HG03103 (cell line): ENCODE measurements around the gene ZNF407.

Experiments
- ATAC-seq: cut with Tn5 transposase; IDR thresholded peaks from one replicate; pipeline ENCODE4 v1.9.1; 2021; ENCODE audit warnings: low read depth; ENCODE audit not compliant: unreplicated experiment

ZNF407 gene

GRCh38 chr18:75063196-75063595 lies 465.5 kb downstream of the ZNF407 start:
- ATAC-seq = no peak

DNA sequence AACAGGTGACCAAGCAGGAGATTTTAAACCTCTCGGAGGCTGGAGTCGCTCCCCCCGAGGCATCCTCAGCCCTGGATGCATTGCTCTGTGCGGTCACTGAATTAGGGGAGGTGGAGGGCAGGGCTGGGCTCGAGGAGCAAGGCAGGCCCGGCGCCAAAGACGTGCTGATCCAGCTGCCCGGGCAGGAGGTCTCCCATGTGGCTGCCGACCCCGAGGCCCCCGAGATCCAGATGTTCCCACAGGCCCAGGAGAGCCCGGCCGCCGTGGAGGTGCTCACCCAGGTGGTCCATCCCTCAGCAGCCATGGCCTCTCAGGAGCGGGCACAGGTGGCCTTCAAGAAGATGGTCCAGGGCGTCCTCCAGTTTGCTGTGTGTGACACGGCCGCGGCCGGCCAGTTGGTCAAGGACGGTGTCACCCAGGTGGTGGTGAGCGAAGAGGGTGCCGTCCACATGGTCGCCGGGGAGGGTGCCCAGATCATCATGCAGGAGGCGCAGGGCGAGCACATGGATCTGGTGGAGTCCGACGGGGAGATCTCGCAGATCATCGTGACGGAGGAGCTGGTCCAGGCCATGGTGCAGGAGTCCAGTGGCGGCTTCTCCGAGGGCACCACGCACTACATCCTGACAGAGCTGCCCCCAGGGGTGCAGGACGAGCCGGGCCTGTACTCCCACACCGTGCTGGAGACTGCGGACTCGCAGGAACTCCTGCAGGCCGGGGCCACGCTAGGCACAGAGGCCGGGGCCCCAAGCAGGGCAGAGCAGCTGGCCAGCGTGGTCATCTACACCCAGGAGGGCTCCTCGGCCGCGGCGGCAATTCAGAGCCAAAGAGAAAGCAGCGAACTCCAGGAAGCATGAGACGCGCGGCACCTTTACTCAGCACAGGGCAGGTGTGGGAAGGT lies 466.2 kb downstream of the ZNF407 start:
- no peak for ATAC-seq

GRCh38 chr18:75064513-75064905 lies 466.8 kb downstream of the ZNF407 start:
- no peak for ATAC-seq

GRCh38 chr18:75065251-75066000 lies 467.8 kb downstream of the ZNF407 start:
- no peak for ATAC-seq

DNA sequence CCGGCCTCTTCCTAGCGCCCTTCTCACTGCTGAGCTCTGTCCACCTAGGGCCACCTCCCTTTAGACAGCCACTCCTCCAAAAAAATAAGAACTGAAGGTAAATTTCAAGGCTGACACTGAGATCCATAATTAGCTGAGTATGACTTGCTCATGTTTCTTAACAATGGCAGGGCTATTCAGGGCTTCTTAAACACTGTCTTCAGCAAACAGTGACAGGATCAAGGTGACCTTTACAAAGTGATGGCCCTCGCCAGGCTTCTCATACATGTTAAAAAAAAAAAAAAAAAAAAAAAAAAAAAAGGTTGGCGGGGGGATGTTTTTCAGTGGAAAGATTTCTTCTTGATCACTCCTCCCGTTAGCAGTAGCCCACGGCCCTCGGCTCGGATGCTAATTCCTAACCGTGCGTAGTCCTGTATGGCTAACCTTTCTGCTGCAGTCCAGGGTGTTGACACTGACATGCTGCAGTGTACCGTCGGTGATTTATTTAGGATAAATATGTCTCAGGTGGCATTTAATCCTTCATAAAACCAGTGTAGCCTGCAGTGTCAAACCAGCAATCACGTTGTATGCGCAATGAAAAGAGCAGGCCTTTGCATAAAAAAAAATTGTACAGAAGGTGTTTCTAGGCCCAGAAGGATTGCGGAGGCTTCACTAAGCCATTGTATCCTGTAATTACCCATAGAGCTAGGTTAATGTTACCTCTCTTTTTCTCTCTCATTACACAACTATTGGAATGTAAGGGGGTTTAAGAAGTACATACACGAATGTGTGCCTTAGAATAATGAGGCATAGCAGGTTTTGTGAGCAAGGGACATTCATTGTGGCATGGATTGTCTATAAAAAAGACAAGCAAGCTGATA lies 468.6 kb downstream of the ZNF407 start:
- no peak for ATAC-seq

DNA sequence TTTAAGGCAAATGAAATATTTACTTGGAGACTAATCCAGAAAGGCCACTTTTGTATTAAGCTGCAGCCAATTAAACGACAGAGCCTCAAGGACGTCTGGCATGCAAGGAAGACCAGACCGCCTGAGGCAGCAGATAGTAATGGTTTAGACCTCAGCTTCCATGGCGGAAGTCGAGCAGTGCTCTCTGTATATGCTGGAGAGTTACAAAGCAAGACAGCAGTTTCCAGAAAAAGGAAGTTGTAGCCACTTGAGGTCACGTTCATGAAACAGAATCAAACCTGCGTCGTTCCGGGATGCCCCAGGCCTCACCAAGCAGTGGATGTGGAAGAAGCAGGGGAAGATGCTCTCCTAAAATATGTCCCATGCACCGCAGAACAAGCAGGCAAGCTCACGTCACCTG lies 469.3 kb downstream of the ZNF407 start:
- ATAC-seq = no peak

- no peak for ATAC-seq
Observed at GRCh38 chr18:75067996-75068645, 470.5 kb downstream of the ZNF407 start.

DNA sequence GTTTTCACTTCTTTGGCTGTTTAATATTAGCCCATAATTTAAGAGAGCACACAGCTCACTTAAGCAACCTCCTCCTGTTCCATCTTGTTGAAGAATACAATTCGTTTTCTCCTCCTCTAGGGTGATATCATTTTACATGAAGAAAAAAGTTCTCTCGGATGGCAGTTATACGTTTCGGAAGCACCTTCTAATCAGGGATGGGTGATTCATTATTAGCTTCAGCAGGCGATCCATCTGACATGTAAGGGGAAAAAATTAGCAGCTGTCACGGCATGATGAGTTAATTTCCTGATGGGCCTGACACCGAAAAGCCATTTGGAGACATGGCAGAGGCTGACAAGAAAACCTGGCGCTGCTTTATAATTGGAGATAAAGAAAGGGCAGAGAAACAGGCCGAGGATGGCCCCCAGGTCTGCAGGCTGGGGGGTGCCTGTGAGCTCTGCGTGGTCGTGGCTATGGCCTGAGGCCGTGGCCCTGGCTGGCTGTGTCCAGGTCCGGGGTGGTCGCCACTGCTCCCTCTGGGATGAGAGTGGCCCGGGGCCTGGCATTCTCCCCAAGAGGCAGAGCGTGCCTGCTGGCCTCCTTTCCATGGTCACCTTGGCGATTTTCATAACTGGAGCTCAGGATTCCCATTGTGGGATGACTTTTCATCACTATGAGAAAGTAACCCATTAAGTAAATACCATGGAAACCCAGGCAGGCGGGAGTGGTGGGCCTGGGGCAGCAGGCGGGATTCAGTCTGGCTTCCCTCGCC lies 471.2 kb downstream of the ZNF407 start:
- no peak for ATAC-seq

GRCh38 chr18:75070235-75070624 lies 472.6 kb downstream of the ZNF407 start:
- no peak for ATAC-seq

DNA sequence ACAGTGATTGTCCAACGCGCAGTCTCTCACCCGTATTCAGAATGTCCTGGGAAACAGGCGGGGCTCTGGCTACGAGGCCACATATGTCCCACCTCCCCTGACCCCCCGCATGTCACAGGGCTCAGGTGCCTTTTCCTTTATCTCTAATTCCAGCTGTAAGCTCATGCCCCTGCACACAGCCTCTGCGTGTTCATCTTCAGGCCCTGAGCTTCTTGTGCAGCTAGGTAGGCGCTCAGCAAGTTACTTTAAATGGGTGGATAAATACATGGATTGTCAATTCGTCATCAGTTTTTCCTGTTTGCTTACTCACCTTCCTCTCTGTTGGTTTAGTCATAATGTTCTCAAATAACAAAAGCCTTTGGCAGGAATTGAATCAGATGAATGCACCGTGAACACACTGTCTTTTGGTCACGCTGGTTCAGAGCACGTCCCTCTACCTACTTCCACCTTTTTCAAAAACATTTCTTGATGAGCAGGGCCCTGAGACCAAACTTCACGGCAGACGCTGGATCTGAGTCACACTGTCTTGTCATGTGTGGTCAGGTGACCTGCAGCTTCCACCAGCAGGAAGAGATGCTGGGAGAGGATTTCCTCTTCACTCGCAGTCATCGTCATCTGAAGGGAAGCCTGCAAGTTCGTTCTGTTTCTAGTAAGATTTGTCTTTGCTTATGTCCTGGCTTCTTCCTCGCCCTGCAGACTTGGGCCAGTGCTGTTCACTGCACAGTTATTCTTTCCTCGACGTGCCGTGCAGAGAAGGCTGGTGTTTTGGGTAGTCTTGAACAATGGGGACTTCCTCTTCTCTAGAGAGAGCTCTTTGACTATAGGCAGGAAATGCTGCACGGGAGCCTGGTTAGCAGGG lies 473.2 kb downstream of the ZNF407 start:
- ATAC-seq = peak; percentile 78

- no peak for ATAC-seq
Observed at GRCh38 chr18:75071484-75071785, 473.8 kb downstream of the ZNF407 start.

DNA sequence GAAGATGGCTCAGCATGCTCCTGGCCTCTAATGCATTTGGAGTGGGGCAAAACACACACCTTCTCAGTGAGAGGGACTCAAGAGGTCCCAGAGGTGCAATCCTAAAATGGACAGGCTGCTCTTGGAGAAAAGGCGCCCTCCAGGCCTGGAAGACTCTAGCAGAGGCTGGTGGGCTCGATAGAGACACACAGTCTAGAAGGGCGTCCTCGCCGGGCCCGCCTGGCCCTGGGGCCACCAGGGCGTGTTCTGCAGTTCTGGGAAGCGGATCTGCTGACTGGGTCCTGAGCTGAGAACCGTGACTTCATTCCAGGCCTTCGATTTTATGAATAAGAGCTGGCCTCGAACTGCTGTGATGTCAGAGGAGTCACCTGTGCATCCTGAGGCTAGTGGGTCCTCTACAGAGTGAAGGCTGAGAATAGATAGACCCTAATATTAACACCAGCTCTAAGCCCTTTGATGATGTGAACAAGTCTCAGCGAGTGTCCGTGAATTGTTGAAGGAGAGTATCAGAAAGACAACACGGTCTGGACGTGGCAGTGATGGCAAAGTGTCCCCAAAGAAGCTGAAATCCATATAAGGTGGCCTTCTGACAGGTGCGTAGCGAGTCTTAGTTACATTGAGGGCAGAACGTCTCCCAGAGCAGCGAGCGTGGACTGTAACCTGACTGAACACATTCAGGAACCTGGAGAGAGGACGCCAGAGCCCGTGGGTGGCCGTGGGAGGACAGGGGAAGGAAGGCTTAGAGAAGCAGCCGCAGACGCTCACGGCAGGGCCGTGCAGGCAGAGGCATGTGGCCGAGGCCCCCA lies 474.4 kb downstream of the ZNF407 start:
- ATAC-seq = no peak

- ATAC-seq = no peak
Observed at GRCh38 chr18:75072672-75073371, 475.2 kb downstream of the ZNF407 start.

GRCh38 chr18:75073654-75074053 lies 476.0 kb downstream of the ZNF407 start:
- ATAC-seq = no peak

DNA sequence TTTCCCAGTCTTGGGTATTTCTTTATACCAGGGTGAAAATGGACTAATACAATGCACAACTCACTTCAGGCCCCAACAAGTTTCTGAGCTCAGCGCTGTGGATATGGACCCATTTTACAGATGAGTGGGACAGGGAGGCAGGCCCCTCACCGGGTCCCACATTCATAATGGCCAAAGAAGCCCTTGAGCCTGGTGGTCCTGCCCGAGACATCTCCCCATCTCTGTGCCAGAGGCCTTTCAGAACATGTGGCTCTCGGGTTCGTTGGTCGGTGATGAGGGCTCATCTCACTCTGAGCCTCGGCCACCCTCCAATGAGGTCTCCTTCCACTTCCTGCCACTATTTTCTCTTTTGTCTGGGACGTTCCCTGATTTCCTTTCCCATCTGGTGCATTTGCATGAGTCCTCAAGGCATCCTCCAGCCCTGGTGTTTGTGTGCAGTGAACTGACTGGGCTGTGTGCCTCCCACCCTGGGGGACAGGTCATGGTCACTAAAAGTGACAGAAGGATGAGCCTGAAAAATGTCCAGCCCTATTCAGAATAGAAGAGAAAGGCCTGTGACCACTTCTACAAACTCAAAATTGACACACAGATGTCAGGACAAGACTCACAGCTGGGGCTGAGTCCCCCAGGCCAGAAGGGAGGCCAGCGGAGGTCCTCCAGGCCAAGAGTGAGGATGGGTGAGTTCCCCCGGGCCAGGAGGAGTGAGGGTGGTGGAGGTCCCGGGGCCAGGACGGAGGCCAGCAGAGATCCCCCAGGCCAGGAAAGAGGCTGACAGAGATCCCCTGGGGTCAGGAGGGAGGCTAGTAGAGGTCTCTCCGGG lies 476.7 kb downstream of the ZNF407 start:
- ATAC-seq = no peak

GRCh38 chr18:75075016-75075305 lies 477.3 kb downstream of the ZNF407 start:
- no peak for ATAC-seq

GRCh38 chr18:75075429-75075841 lies 477.8 kb downstream of the ZNF407 start:
- ATAC-seq = no peak
